ENCODE results near the gene CCDC138. TPM values are rescaled to one million over a fixed set of nuclear protein-coding genes. Genes with fewer than 3 reads are reported as not detected.

CCDC138 gene
- total RNA-seq, 1 donor from 2014 or later = 13.6 TPM

- peaks cover 21% of the 10 kb centered on the region for H3K9me3 Mint-ChIP-seq
- no peak overlapping the region for H3K4me3 Mint-ChIP-seq (ENCODE audit: low read depth)
- peaks cover 30% of the 10 kb centered on the region for H3K36me3 Mint-ChIP-seq (ENCODE audit: low read depth)
- H3K4me1 Mint-ChIP-seq (ENCODE audit: low read depth) = no peaks in the 10 kb centered on the region
- DNase-seq (ENCODE audit: low spot score) = no peak
- H3K27ac Mint-ChIP-seq = no peak overlapping the region
- intact Hi-C loops (cut with micrococcal nuclease) = no loop called here
- no peaks in the 10 kb centered on the region for H3K27me3 Mint-ChIP-seq (ENCODE audit: low read depth)
Measured at GRCh38 chr2:108877506-108877905, 90.9 kb downstream of the CCDC138 start.

GRCh38 chr2:108878276-108878675, 91.7 kb downstream of the CCDC138 start:
- Mint-ChIP-seq H3K4me1 (ENCODE audit: low read depth) (no peaks in the 10 kb centered on the region), H3K27ac (no peak overlapping the region), H3K36me3 (ENCODE audit: low read depth) (peaks cover 30% of the 10 kb centered on the region), H3K9me3 (peaks cover 23% of the 10 kb centered on the region), H3K4me3 (ENCODE audit: low read depth) (no peak overlapping the region), H3K27me3 (ENCODE audit: low read depth) (no peaks in the 10 kb centered on the region)
- intact Hi-C loops (cut with micrococcal nuclease) = no loop called here
- no peak for DNase-seq (ENCODE audit: low spot score)

- DNase-seq (ENCODE audit: low spot score) = no peak
- Mint-ChIP-seq H3K27me3 (ENCODE audit: low read depth) (no peaks in the 10 kb centered on the region), H3K4me3 (ENCODE audit: low read depth) (no peak overlapping the region), H3K9me3 (peaks cover 39% of the 10 kb centered on the region), H3K27ac (no peak overlapping the region), H3K4me1 (ENCODE audit: low read depth) (no peaks in the 10 kb centered on the region), H3K36me3 (ENCODE audit: low read depth) (peaks cover 12% of the 10 kb centered on the region)
- intact Hi-C loops (cut with micrococcal nuclease) = no loop called here
Measured at GRCh38 chr2:108884619-108885018, 98.0 kb downstream of the CCDC138 start.

- Mint-ChIP-seq H3K9me3 (peaks cover 36% of the 10 kb centered on the region), H3K36me3 (ENCODE audit: low read depth) (peaks cover 8% of the 10 kb centered on the region), H3K4me1 (ENCODE audit: low read depth) (no peaks in the 10 kb centered on the region), H3K27me3 (ENCODE audit: low read depth) (no peaks in the 10 kb centered on the region), H3K27ac (no peak overlapping the region), H3K4me3 (ENCODE audit: low read depth) (no peak overlapping the region)
- DNase-seq (ENCODE audit: low spot score) = no peak
- intact Hi-C loops (cut with micrococcal nuclease) = no loop called here
Measured at GRCh38 chr2:108889907-108890306, 103.3 kb downstream of the CCDC138 start.

- Mint-ChIP-seq H3K27ac (no peak overlapping the region), H3K4me3 (ENCODE audit: low read depth) (no peak overlapping the region), H3K4me1 (ENCODE audit: low read depth) (peaks cover 3% of the 10 kb centered on the region), H3K9me3 (peaks cover 31% of the 10 kb centered on the region), H3K36me3 (ENCODE audit: low read depth) (peaks cover 5% of the 10 kb centered on the region), H3K27me3 (ENCODE audit: low read depth) (no peaks in the 10 kb centered on the region)
- intact Hi-C loops (cut with micrococcal nuclease) = no loop called here
- DNase-seq (ENCODE audit: low spot score) = no peak
Measured at GRCh38 chr2:108893277-108893676, 106.7 kb downstream of the CCDC138 start.

- H3K4me3 Mint-ChIP-seq (ENCODE audit: low read depth) = no peak overlapping the region
- DNase-seq (ENCODE audit: low spot score) = no peak
- H3K27ac Mint-ChIP-seq = no peak overlapping the region
- peaks cover 14% of the 10 kb centered on the region for H3K4me1 Mint-ChIP-seq (ENCODE audit: low read depth)
- peaks cover 4% of the 10 kb centered on the region for H3K36me3 Mint-ChIP-seq (ENCODE audit: low read depth)
- H3K27me3 Mint-ChIP-seq (ENCODE audit: low read depth) = no peaks in the 10 kb centered on the region
- H3K9me3 Mint-ChIP-seq = peaks cover 24% of the 10 kb centered on the region
- intact Hi-C loops (cut with micrococcal nuclease) = no loop called here
Measured at GRCh38 chr2:108894766-108895165, 108.2 kb downstream of the CCDC138 start.

GRCh38 chr2:108895188-108895587, 108.6 kb downstream of the CCDC138 start:
- H3K4me3 Mint-ChIP-seq (ENCODE audit: low read depth) = no peak overlapping the region

GRCh38 chr2:108896741-108897140, 110.2 kb downstream of the CCDC138 start:
- intact Hi-C loops (cut with micrococcal nuclease) = no loop called here
- Mint-ChIP-seq H3K27ac (no peak overlapping the region), H3K9me3 (peaks cover 10% of the 10 kb centered on the region), H3K27me3 (ENCODE audit: low read depth) (no peaks in the 10 kb centered on the region), H3K4me3 (ENCODE audit: low read depth) (no peak overlapping the region), H3K36me3 (ENCODE audit: low read depth) (no peaks in the 10 kb centered on the region), H3K4me1 (ENCODE audit: low read depth) (peaks cover 14% of the 10 kb centered on the region)
- DNase-seq (ENCODE audit: low spot score) = no peak

More at GRCh38 chr2:108895188-108895587, 108.6 kb downstream of the CCDC138 start:
- H3K4me1 Mint-ChIP-seq (ENCODE audit: low read depth) = peaks cover 14% of the 10 kb centered on the region
- DNase-seq (ENCODE audit: low spot score) = no peak
- intact Hi-C loops (cut with micrococcal nuclease) = no loop called here
- H3K36me3 Mint-ChIP-seq (ENCODE audit: low read depth) = peaks cover 4% of the 10 kb centered on the region
- peaks cover 22% of the 10 kb centered on the region for H3K9me3 Mint-ChIP-seq
- no peak overlapping the region for H3K27ac Mint-ChIP-seq
- no peaks in the 10 kb centered on the region for H3K27me3 Mint-ChIP-seq (ENCODE audit: low read depth)

- peaks cover 7% of the 10 kb centered on the region for H3K9me3 Mint-ChIP-seq
- H3K36me3 Mint-ChIP-seq (ENCODE audit: low read depth) = no peaks in the 10 kb centered on the region
- peak overlapping the region; percentile 56 for H3K27ac Mint-ChIP-seq
- H3K4me1 Mint-ChIP-seq (ENCODE audit: low read depth) = peaks cover 14% of the 10 kb centered on the region
- H3K4me3 Mint-ChIP-seq (ENCODE audit: low read depth) = no peak overlapping the region
- intact Hi-C loops (cut with micrococcal nuclease) = no loop called here
- DNase-seq (ENCODE audit: low spot score) = no peak
- H3K27me3 Mint-ChIP-seq (ENCODE audit: low read depth) = no peaks in the 10 kb centered on the region
Measured at GRCh38 chr2:108898315-108899082, 111.9 kb downstream of the CCDC138 start.

- no peaks in the 10 kb centered on the region for H3K27me3 Mint-ChIP-seq (ENCODE audit: low read depth)
- intact Hi-C loops (cut with micrococcal nuclease) = no loop called here
- H3K4me3 Mint-ChIP-seq (ENCODE audit: low read depth) = no peak overlapping the region
- no peaks in the 10 kb centered on the region for H3K9me3 Mint-ChIP-seq
- no peaks in the 10 kb centered on the region for H3K4me1 Mint-ChIP-seq (ENCODE audit: low read depth)
- DNase-seq (ENCODE audit: low spot score) = no peak
- no peak overlapping the region for H3K27ac Mint-ChIP-seq
- no peaks in the 10 kb centered on the region for H3K36me3 Mint-ChIP-seq (ENCODE audit: low read depth)
Measured at GRCh38 chr2:108904680-108905079, 118.1 kb downstream of the CCDC138 start.

GRCh38 chr2:108905176-108905575, 118.6 kb downstream of the CCDC138 start:
- Mint-ChIP-seq H3K27ac (no peak overlapping the region), H3K36me3 (ENCODE audit: low read depth) (no peaks in the 10 kb centered on the region), H3K9me3 (no peaks in the 10 kb centered on the region), H3K4me3 (ENCODE audit: low read depth) (no peak overlapping the region), H3K27me3 (ENCODE audit: low read depth) (no peaks in the 10 kb centered on the region), H3K4me1 (ENCODE audit: low read depth) (no peaks in the 10 kb centered on the region)
- DNase-seq (ENCODE audit: low spot score) = no peak
- intact Hi-C loops (cut with micrococcal nuclease) = no loop called here

GRCh38 chr2:108905906-108906305, 119.3 kb downstream of the CCDC138 start:
- intact Hi-C loops (cut with micrococcal nuclease) = no loop called here
- Mint-ChIP-seq H3K36me3 (ENCODE audit: low read depth) (no peaks in the 10 kb centered on the region), H3K4me3 (ENCODE audit: low read depth) (no peak overlapping the region), H3K9me3 (no peaks in the 10 kb centered on the region), H3K27ac (no peak overlapping the region), H3K27me3 (ENCODE audit: low read depth) (no peaks in the 10 kb centered on the region), H3K4me1 (ENCODE audit: low read depth) (no peaks in the 10 kb centered on the region)
- DNase-seq (ENCODE audit: low spot score) = no peak

GRCh38 chr2:108906403-108907077, 120.0 kb downstream of the CCDC138 start:
- no peak for DNase-seq (ENCODE audit: low spot score)
- H3K36me3 Mint-ChIP-seq (ENCODE audit: low read depth) = no peaks in the 10 kb centered on the region
- H3K9me3 Mint-ChIP-seq = no peaks in the 10 kb centered on the region
- intact Hi-C loops (cut with micrococcal nuclease) = no loop called here
- no peak overlapping the region for H3K4me3 Mint-ChIP-seq (ENCODE audit: low read depth)
- H3K27me3 Mint-ChIP-seq (ENCODE audit: low read depth) = no peaks in the 10 kb centered on the region
- no peaks in the 10 kb centered on the region for H3K4me1 Mint-ChIP-seq (ENCODE audit: low read depth)
- H3K27ac Mint-ChIP-seq = no peak overlapping the region
